HepG2 (cell line): ENCODE results near the gene TOMM40L. TPM values are rescaled to one million over a fixed set of nuclear protein-coding genes. Genes with fewer than 3 reads are reported as not detected.
A peak's percentile ranks its signal among the peaks of the same experiment; 100 is the strongest.

Experiments used
- ARID2 ChIP-seq: sonication (generic); formaldehyde crosslinking; IDR thresholded peaks from 2 replicates; pipeline ENCODE4 v1.8.1; 2022; ENCODE audit warnings: mild to moderate bottlenecking, missing genetic modification reagents, borderline replicate concordance
- GMEB1 ChIP-seq: sonication (generic); formaldehyde crosslinking; IDR thresholded peaks from 2 replicates; pipeline ENCODE4 v1.5.1; 2020; ENCODE audit warnings: missing genetic modification reagents, mild to moderate bottlenecking, borderline replicate concordance
- HNF1B ChIP-seq: sonication (generic); formaldehyde crosslinking; IDR thresholded peaks from 2 replicates; pipeline ENCODE4 v1.5.1; 2020; ENCODE audit warnings: mild to moderate bottlenecking, moderate library complexity, missing genetic modification reagents
- NFE2L2 ChIP-seq: fragments of 150-350 bp; IDR thresholded peaks from 2 replicates; pipeline ENCODE4 v1.6.1; 2014; ENCODE audit warnings: low read length
- NR3C1 ChIP-seq: sonication (generic); formaldehyde crosslinking; IDR thresholded peaks from 2 replicates; pipeline ENCODE4 v1.4.0; 2020; ENCODE audit warnings: missing genetic modification reagents
- SIX1 ChIP-seq: sonication (generic); formaldehyde crosslinking; IDR thresholded peaks from 2 replicates; pipeline ENCODE4 v1.4.0; 2020; ENCODE audit warnings: missing genetic modification reagents, borderline replicate concordance
- XRCC5 ChIP-seq: fragments of 200-400 bp; formaldehyde crosslinking; optimal IDR thresholded peaks from 2 replicates; pipeline ENCODE3; 2017; ENCODE audit warnings: mild to moderate bottlenecking, low read length
- ZFP91 ChIP-seq: sonication (generic); formaldehyde crosslinking; IDR thresholded peaks from 2 replicates; pipeline ENCODE4 v1.9.0; 2022; ENCODE audit warnings: missing genetic modification reagents, mild to moderate bottlenecking, borderline replicate concordance
- ZNF263 ChIP-seq: sonication (generic); formaldehyde crosslinking; IDR thresholded peaks from 2 replicates; pipeline ENCODE4 v1.4.0; 2020; ENCODE audit warnings: missing genetic modification reagents
- ZNF367 ChIP-seq: sonication (generic); formaldehyde crosslinking; IDR thresholded peaks from 2 replicates; pipeline ENCODE4 v1.4.0; 2020; ENCODE audit warnings: missing genetic modification reagents, borderline replicate concordance
- polyA plus RNA-seq, 8 experiments: library from polyadenylated mRNA; depleted of rRNA in 3 of 8; stranded (reverse) in 7 of 8; unstranded in 1 of 8; fragments of >200 nt; fragmentation: Illumina TruSeq in 4 of 8; extraction: Trizol in 4 of 8; gene quantifications; 2 replicates each; pipeline versions ENCODE4 v1.2.1 to v1.2.3, GENCODE V29; 2011 to 2016; ENCODE audit warnings: low read depth in 4 of 8, missing spikeins in 1 of 8, mixed read lengths in 1 of 8; ENCODE audit not compliant: insufficient read depth in 1 of 8
- total RNA-seq, 5 experiments: library from RNA; depleted of rRNA; stranded (reverse); fragments of >200 nt; fragmentation: Illumina TruSeq; extraction: Trizol; gene quantifications; 2 replicates each; pipeline ENCODE4 v1.2.3, GENCODE V29; 2016; ENCODE audit warnings: low read depth in 1 of 5

The TOMM40L gene
- total and polyA plus RNA-seq, 2 of the 13 experiments (the other 11 are each of a cell fraction or from before 2014, with no cell fraction given) = 14.1 to 26.2 TPM

GRCh38 chr1:161198194-161198896 is 27.5 kb upstream of the TOMM40L start (continued):
- TF ChIP-seq HNF1B (CRISPR knock-in tag) (peak; percentile 58; the same call in 1 of the 2 replicates), XRCC5 (peak; percentile 34), ZNF367 (no peak), GMEB1 (peak; percentile 39; the same call in 1 of the 2 replicates), NR3C1 (no peak), NFE2L2 (no peak), ARID2 (CRISPR knock-in tag) (peak; percentile 77; the same call in 1 of the 2 replicates), ZFP91 (CRISPR knock-in tag) (peak; percentile 36; the same call in 1 of the 2 replicates), SIX1 (peak; percentile 83), ZNF263 (CRISPR knock-in tag) (peak; percentile 21; the same call in 1 of the 2 replicates)
- TF ChIP-seq, all 625 proteins: peak for 64
